Endothelial cell of umbilical vein (primary cell): ENCODE data around the gene MRPL24. TPM values are rescaled to one million over a fixed set of nuclear protein-coding genes. Genes with fewer than 3 reads are reported as not detected.

Source experiments
- BruUV-seq: library from RNA; stranded (reverse); fragments of 400-500 nt; replicated peaks from 2 replicates; lab custom pipeline; 2021; lab: Mats Ljungman, UMichigan
- CTCF ChIA-PET: fragments of 300-600, 350-600 bp; sonication (Branson Sonifier 250); formaldehyde crosslinking; loops from one replicate; lab custom pipeline; 2021; ENCODE audit warnings: antibody characterized with exemption, inconsistent platforms; lab: Charles Lee
- POLR2A ChIA-PET: fragments of 300-600, 350-600 bp; sonication (Branson Sonifier 250); formaldehyde crosslinking; loops from one replicate; lab custom pipeline; 2021; ENCODE audit warnings: antibody characterized with exemption, inconsistent platforms; lab: Charles Lee
- DNase-seq: peaks from one replicate; pipeline ENCODE4 v3.0.0-alpha.2; 2011; ENCODE audit warnings: low read depth, low spot score
- FAIRE-seq: peaks from 2 replicates; lab custom pipeline; 2011; peaks lifted over from hg19 to GRCh38; lab: Jason Lieb, UNC
- H2AFZ ChIP-seq: 2 replicates; pipeline ENCODE4 v1.6.0; 2012; ENCODE audit warnings: low read depth, low read length, control low read depth, inconsistent platforms
- H3K27ac ChIP-seq: 2 replicates; pipeline ENCODE4 v1.5.1; 2011; ENCODE audit warnings: low read depth, mild to moderate bottlenecking, control low read depth, low read length, moderate library complexity; ENCODE audit not compliant: insufficient read depth
- H3K27me3 ChIP-seq, 2 experiments: 2 replicates each; pipeline versions ENCODE4 v1.6.0 to v1.6.1; 2011; ENCODE audit warnings: low read length in 2 of 2, mixed read lengths in 1 of 2; ENCODE audit not compliant: control insufficient read depth in 2 of 2, insufficient read depth in 2 of 2
- H3K36me3 ChIP-seq, 2 experiments: 2 replicates in 1 of 2; 3 replicates in 1 of 2; pipeline ENCODE4 v1.5.1; 2011; ENCODE audit warnings: low read length in 2 of 2, mild to moderate bottlenecking in 1 of 2, moderate library complexity in 1 of 2; ENCODE audit not compliant: control insufficient read depth in 2 of 2, insufficient read depth in 2 of 2; ENCODE audit errors: extremely low read depth in 1 of 2
- H3K4me1 ChIP-seq: 3 replicates; pipeline ENCODE4 v1.5.1; 2011; ENCODE audit warnings: mild to moderate bottlenecking, low read length; ENCODE audit not compliant: control insufficient read depth, insufficient read depth; ENCODE audit errors: extremely low read depth
- H3K4me2 ChIP-seq: 2 replicates; pipeline ENCODE4 v1.6.1; 2011; ENCODE audit warnings: low read length, control low read depth, mixed read lengths; ENCODE audit not compliant: insufficient read depth
- H3K4me3 ChIP-seq, 3 experiments: fragments of 200-600 bp in 1 of 3; sonication (generic), shearing (Covaris generic) in 1 of 3; replicated peaks in 1 of 3; 2 replicates each; pipeline ENCODE4 v1.5.1; 2011 to 2016; ENCODE audit warnings: control low read depth in 3 of 3, low read length in 3 of 3, mild to moderate bottlenecking in 2 of 3, inconsistent platforms in 1 of 3, low read depth in 1 of 3, moderate library complexity in 1 of 3; ENCODE audit not compliant: insufficient read depth in 1 of 3
- H3K79me2 ChIP-seq: 2 replicates; pipeline ENCODE4 v1.6.0; 2012; ENCODE audit warnings: low read length, inconsistent platforms; ENCODE audit not compliant: control insufficient read depth, insufficient read depth
- H3K9ac ChIP-seq: replicated peaks from 2 replicates; pipeline ENCODE3; 2011; ENCODE audit warnings: low read length, control low read depth; ENCODE audit not compliant: insufficient read depth; ENCODE audit errors: extremely low read depth
- H3K9me1 ChIP-seq: replicated peaks from 3 replicates; pipeline ENCODE4 v1.6.0; 2011; ENCODE audit warnings: mild to moderate bottlenecking, low read length; ENCODE audit not compliant: control insufficient read depth, insufficient read depth; ENCODE audit errors: extremely low read depth
- H3K9me3 ChIP-seq: replicated peaks from 2 replicates; pipeline ENCODE4 v1.5.1; 2012; ENCODE audit warnings: low read length, inconsistent platforms; ENCODE audit not compliant: control insufficient read depth, insufficient read depth
- H4K20me1 ChIP-seq: replicated peaks from 2 replicates; pipeline ENCODE3; 2011; ENCODE audit warnings: mild to moderate bottlenecking, low read length; ENCODE audit not compliant: control insufficient read depth, insufficient read depth; ENCODE audit errors: extremely low read depth
- EZH2 ChIP-seq: IDR thresholded peaks from 2 replicates; pipeline ENCODE4 v1.6.1; 2012; ENCODE audit warnings: borderline replicate concordance, low read depth, mild to moderate bottlenecking, moderate library complexity, low read length, inconsistent platforms; ENCODE audit not compliant: severe bottlenecking
- FOS ChIP-seq: IDR thresholded peaks from 2 replicates; pipeline ENCODE4 v1.6.1; 2011; ENCODE audit warnings: mild to moderate bottlenecking, low read length, moderate library complexity, borderline replicate concordance; ENCODE audit not compliant: insufficient read depth
- GATA2 ChIP-seq: IDR thresholded peaks from 2 replicates; pipeline ENCODE4 v1.7.0; 2011; ENCODE audit warnings: low read depth, mild to moderate bottlenecking, moderate library complexity, mixed read lengths, low read length; ENCODE audit not compliant: insufficient read length, insufficient read depth
- JUN ChIP-seq: IDR thresholded peaks from 2 replicates; pipeline ENCODE4 v1.6.1; 2011; ENCODE audit warnings: borderline replicate concordance, low read depth; ENCODE audit not compliant: insufficient read length, insufficient read depth
- MAX ChIP-seq: IDR thresholded peaks from 2 replicates; pipeline ENCODE4 v1.6.1; 2011; ENCODE audit not compliant: insufficient read depth, insufficient read length
- MYC ChIP-seq: IDR thresholded peaks from one replicate; pipeline ENCODE4 v1.6.1; 2011; ENCODE audit warnings: mild to moderate bottlenecking, low read depth, low read length
- POLR2A ChIP-seq: IDR thresholded peaks from 2 replicates; pipeline ENCODE4 v1.6.1; 2012; ENCODE audit warnings: low read depth, mild to moderate bottlenecking, control low read depth, low read length
- POLR2AphosphoS5 ChIP-seq: IDR thresholded peaks from 2 replicates; pipeline ENCODE4 v1.6.1; 2012; ENCODE audit warnings: low read depth, mild to moderate bottlenecking, control low read depth, low read length, moderate library complexity; ENCODE audit not compliant: insufficient read depth
- dilution Hi-C: fragments of 300-500 bp; cut with MboI; formaldehyde crosslinking; loops from one replicate; pipeline ENCODE4 v1.15.0; 2019; ENCODE audit warnings: low sequenced_read_pairs; ENCODE audit not compliant: extremely low pct_ligation_motif_present
- intact Hi-C: fragments of 100-400 bp; cut with micrococcal nuclease; formaldehyde crosslinking; loops from one replicate; pipeline ENCODE4 v1.10.0; 2022
- polyA plus RNA-seq, 4 experiments: library from polyadenylated mRNA; depleted of rRNA in 3 of 4; stranded (reverse) in 3 of 4; unstranded in 1 of 4; fragments of >200 nt; gene quantifications; 2 replicates each; pipeline versions ENCODE4 v1.2.1 to v1.2.3, GENCODE V29; 2011 to 2012; ENCODE audit warnings: missing spikeins in 1 of 4
- total RNA-seq: library from RNA; stranded (reverse); gene quantifications from 2 replicates; pipeline ENCODE4 v1.2.3, GENCODE V29; 2021
- TF ChIP-seq, protein P1 (sequence below), 2 donors: IDR thresholded peaks; 1 replicate in 1 of 2; 2 replicates in 1 of 2; pipeline ENCODE4 v1.5.1; 2011; ENCODE audit warnings: low read length in 2 of 2, mild to moderate bottlenecking in 2 of 2, moderate library complexity in 2 of 2, control low read depth in 1 of 2, inconsistent platforms in 1 of 2, low read depth in 1 of 2; ENCODE audit not compliant: insufficient read depth in 1 of 2; ENCODE audit errors: extremely low read depth in 1 of 2

The MRPL24 gene
- total and polyA plus RNA-seq, 2 donors (not counting 3 experiments of a cell fraction or from before 2014, with no cell fraction given) = 47.9 to 77.7 TPM

DNA sequence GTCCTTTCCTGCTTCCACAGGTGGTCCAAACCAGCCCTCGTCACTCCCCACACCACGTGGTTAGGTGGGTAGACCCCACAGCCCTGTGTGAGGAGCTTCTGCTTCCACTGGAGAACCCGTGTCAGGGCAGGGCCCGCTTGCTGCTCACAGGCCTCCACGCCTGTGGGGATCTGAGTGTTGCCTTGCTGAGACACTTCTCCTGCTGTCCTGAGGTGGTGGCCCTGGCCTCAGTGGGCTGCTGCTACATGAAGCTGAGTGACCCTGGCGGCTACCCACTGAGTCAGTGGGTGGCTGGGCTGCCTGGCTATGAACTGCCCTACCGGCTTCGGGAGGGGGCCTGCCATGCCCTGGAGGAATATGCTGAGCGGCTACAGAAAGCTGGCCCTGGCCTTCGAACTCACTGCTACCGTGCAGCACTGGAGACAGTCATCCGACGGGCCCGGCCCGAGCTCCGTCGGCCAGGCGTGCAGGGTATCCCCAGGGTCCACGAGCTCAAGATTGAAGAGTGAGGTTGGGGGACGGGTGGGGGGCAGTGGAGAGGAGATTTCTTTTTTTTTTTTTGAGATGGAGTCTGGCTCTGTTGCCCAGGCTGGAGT lies 6.8 kb downstream of the MRPL24 start:
- H3K4me2 ChIP-seq = no peak overlapping the region
- H3K79me2 ChIP-seq = no peaks in the 10 kb centered on the region
- TF ChIP-seq, protein P1, sequence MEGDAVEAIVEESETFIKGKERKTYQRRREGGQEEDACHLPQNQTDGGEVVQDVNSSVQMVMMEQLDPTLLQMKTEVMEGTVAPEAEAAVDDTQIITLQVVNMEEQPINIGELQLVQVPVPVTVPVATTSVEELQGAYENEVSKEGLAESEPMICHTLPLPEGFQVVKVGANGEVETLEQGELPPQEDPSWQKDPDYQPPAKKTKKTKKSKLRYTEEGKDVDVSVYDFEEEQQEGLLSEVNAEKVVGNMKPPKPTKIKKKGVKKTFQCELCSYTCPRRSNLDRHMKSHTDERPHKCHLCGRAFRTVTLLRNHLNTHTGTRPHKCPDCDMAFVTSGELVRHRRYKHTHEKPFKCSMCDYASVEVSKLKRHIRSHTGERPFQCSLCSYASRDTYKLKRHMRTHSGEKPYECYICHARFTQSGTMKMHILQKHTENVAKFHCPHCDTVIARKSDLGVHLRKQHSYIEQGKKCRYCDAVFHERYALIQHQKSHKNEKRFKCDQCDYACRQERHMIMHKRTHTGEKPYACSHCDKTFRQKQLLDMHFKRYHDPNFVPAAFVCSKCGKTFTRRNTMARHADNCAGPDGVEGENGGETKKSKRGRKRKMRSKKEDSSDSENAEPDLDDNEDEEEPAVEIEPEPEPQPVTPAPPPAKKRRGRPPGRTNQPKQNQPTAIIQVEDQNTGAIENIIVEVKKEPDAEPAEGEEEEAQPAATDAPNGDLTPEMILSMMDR (IDR thresholded peaks at IDR 0.05; ENCODE audit: extremely low read depth in 1 of 2, insufficient read depth in 1 of 2, low read depth in 1 of 2, low read length in 2 of 2) = no peak
- TF ChIP-seq GATA2 = no peak
- TF ChIP-seq FOS = no peak
- no peak for TF ChIP-seq POLR2A
- no peak for TF ChIP-seq MYC
- TF ChIP-seq EZH2 = no peak
- TF ChIP-seq JUN = no peak
- TF ChIP-seq MAX = no peak
- TF ChIP-seq POLR2AphosphoS5 = no peak
- no peaks in the 10 kb centered on the region for H3K9me1 ChIP-seq
- H3K9ac ChIP-seq = no peak overlapping the region
- dilution Hi-C loops (no loop called here), intact Hi-C loops (no loop called here)
- no peak overlapping the region for H3K27ac ChIP-seq
- no peak overlapping the region for H3K4me3 ChIP-seq
- H3K36me3 ChIP-seq = peaks cover 0 to 12% of the 10 kb centered on the region in 2 experiments
- no peaks in the 10 kb centered on the region for H4K20me1 ChIP-seq
- H3K27me3 ChIP-seq = no peaks in the 10 kb centered on the region
- ChIA-PET CTCF (interaction anchor here (0.8 to 1.4 kb wide), 3 partner anchors 12 to 44 kb away, joined by 3 read pairs; no protein-coding TSS in a partner anchor), POLR2A (interaction anchor here (0.6 kb wide), 1 partner anchor 17 kb away, joined by 8 read pairs; no protein-coding TSS in a partner anchor)
- DNase-seq = no peak
- peaks cover 3% of the 10 kb centered on the region for H3K4me1 ChIP-seq
- H2AFZ ChIP-seq = no peak overlapping the region
- FAIRE-seq = no peak
- H3K9me3 ChIP-seq = no peaks in the 10 kb centered on the region
- BruUV-seq = no TSS peak
